GM13976 (cell line): ENCODE data around the gene LRRC4C.

ENCODE experiments used
- DNase-seq: peaks from one replicate; pipeline ENCODE4 v3.0.0; 2012; ENCODE audit warnings: low spot score
- in situ Hi-C: fragments of 300-500 bp; cut with MboI; formaldehyde crosslinking; loops from one replicate; pipeline ENCODE4 v1.12.0; 2022; ENCODE audit warnings: low sequenced_read_pairs, mixed read lengths, inconsistent platforms; ENCODE audit not compliant: unreplicated experiment
- TF ChIP-seq, protein P1 (sequence below): IDR thresholded peaks from 2 replicates; pipeline ENCODE4 v1.5.1; 2012; ENCODE audit warnings: borderline replicate concordance, mild to moderate bottlenecking; ENCODE audit not compliant: insufficient read depth; ENCODE audit errors: extremely low read depth, missing control alignments, control extremely low read depth

The LRRC4C gene

DNA sequence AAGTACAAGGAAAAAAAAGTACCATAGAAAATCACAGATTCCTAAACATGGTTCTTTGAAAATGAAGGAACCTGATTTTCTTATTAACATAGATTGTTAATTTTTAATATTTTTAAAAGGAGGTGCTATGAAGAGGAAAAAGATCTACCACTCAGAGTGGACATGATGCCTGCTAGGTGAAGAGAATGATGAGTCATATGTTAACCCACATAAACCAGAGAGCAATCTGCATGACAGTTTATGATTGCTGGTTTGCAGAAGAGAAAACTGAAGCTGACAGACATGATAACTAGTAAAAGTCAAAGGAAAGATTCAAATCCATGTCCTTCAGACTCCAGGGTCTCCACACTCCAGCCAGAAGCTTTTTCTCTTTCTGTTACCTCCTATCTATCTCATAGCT is 1231.7 kb downstream of the LRRC4C start:
- no peak for DNase-seq
- in situ Hi-C loops, result no loop called here
- TF ChIP-seq, protein P1, sequence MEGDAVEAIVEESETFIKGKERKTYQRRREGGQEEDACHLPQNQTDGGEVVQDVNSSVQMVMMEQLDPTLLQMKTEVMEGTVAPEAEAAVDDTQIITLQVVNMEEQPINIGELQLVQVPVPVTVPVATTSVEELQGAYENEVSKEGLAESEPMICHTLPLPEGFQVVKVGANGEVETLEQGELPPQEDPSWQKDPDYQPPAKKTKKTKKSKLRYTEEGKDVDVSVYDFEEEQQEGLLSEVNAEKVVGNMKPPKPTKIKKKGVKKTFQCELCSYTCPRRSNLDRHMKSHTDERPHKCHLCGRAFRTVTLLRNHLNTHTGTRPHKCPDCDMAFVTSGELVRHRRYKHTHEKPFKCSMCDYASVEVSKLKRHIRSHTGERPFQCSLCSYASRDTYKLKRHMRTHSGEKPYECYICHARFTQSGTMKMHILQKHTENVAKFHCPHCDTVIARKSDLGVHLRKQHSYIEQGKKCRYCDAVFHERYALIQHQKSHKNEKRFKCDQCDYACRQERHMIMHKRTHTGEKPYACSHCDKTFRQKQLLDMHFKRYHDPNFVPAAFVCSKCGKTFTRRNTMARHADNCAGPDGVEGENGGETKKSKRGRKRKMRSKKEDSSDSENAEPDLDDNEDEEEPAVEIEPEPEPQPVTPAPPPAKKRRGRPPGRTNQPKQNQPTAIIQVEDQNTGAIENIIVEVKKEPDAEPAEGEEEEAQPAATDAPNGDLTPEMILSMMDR, result no peak

DNA sequence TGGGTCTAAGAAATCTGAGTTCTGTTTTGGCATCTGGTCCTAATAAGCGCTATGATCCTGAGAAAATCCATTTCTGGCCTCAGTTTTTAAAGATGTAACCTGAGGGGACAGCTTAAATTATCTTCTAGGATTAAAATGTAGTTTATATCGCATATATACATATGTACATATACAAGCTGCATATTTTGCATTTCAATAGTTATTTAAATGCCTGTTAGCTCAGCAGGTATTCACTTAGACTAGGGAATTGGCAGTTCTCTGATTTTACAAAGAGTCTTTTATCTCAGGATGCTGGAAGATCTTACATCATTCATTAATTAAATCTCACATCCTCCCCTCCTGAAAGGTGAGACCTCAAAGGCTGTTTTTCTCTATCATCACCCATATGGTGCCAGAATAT is 1232.8 kb downstream of the LRRC4C start:
- no peak for DNase-seq
- TF ChIP-seq, protein P1, result no peak
- in situ Hi-C loops, result no loop called here

DNA sequence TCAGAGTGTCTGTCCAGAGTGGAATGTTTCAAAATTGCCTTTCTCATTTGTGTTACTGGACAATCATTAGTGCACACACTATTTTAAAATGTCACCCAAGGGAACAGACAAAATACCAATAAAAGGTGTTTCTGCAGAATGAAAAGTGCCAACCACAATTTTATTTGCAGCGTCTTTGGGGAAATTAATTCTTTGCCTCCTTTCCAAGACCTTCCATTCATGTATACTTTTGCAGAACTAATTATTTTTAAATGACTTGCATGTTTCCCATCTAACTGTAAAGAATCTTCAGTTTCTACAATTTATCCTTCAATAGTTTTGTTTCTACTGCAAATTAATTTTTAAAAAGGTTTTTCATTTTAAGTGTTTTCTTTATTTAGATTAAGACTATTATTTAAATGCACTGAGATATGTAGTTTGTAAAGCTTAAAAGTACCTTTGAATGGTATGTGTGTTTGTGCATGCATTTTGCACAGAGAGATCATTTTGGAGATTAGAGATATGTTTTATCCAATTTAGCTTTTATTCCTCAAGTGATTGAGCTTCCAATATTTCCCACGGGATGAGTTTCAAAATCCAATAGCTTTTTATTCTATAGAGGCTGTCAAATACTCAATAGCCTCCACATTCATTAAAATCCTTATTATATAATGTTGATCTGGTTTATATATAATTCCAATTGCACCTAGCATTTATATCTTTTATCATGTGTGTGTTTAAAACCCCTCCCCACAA is 1235.7 kb downstream of the LRRC4C start:
- TF ChIP-seq, protein P1, result no peak
- in situ Hi-C loops, result no loop called here
- no peak for DNase-seq

DNA sequence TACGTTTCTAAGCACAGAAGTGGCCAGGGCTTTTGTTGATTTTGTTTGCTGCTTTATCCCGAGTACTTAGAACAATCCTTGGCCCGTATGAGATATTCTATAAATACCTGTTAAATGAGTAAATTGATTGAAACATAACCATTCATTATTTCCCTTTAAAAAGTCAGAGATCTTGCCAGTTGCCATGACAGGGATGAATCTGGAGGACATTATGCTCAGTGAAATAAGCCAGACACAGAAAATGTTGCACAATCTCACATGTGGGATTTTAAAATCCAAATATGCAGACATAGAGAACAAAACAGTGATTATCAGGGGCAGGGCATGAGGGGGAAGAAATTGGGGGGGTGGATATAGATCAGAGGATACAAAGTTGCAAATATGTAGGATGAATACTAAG is 1240.1 kb downstream of the LRRC4C start:
- DNase-seq, result no peak
- in situ Hi-C loops, result no loop called here
- TF ChIP-seq, protein P1, result no peak

DNA sequence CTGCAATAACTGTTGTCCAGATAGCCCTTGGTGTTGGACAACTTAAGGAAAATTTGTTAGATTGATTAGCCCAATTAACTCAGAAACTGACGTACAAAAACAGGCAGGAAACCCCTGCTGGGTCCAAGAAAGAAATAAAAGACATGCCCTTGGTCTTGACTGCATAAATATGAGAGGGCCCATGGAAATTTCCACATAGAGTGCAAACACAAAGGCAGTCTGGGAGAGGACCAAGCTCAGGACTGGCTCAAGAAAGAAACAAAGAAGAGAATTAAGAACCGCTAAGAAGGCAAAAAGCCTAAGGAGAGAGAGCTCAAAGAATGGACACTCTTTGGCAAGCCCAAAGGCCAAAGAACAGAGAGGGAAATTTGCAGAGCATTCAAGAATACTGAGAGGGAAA is 1243.9 kb downstream of the LRRC4C start:
- TF ChIP-seq, protein P1, result no peak
- in situ Hi-C loops, result no loop called here
- DNase-seq, result no peak

DNA sequence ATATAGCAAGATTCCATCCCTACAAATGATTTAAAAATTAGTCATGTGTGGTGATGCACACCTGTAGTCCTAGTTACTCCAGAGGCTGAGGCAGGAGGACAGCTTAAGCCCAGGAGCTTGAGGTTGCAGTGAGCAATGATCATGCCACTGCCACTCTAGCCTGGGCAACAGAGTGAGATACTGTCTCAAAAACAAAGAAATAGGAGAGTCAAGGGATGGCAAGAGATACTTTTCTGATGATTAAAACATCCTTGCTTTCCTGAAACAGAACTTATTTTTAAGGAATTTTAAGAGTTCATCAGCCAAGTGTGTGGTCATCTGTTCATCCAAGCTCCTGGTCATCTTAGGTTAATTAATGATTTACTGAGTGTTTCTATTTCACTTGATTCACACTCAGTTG is 1252.0 kb downstream of the LRRC4C start:
- TF ChIP-seq, protein P1, result no peak
- DNase-seq, result no peak
- in situ Hi-C loops, result no loop called here
